ENCODE data around the gene PSD4. TPM values are rescaled to one million over a fixed set of nuclear protein-coding genes. Genes with fewer than 3 reads are reported as not detected.

The PSD4 gene
- total and polyA plus RNA-seq, 2 experiments from 2014 or later, result 15.1 to 26.5 TPM

- no peak for DNase-seq (ENCODE audit: low spot score)
- Histone ChIP-seq H3K4me1 (ENCODE audit: insufficient read depth) (peaks cover 24% of the 10 kb centered on the region), H3K9me2 (replicated peaks; ENCODE audit: insufficient read depth) (no peaks in the 10 kb centered on the region), H3K27me3 (no peaks in the 10 kb centered on the region), H2AFZ (no peak overlapping the region), H3K36me3 (replicated peaks; ENCODE audit: insufficient read depth, low read depth) (no peaks in the 10 kb centered on the region), H3K79me2 (peaks cover 18% of the 10 kb centered on the region), H4K20me1 (ENCODE audit: insufficient read depth, poor library complexity, severe bottlenecking) (no peaks in the 10 kb centered on the region), H3K27ac (peak overlapping the region; percentile 90), H3K4me3 (no peak overlapping the region), H3K4me2 (peak overlapping the region; percentile 97), H3K9me3 (ENCODE audit: low read depth) (no peaks in the 10 kb centered on the region)
- TF ChIP-seq EZH2phosphoT487 (IDR thresholded peaks at IDR 0.05; ENCODE audit: low read depth, severe bottlenecking, unreplicated experiment), result no peak
- no peak for TF ChIP-seq EZH2 (IDR thresholded peaks at IDR 0.05; ENCODE audit: borderline replicate concordance)
- TF ChIP-seq CTCF (IDR thresholded peaks at IDR 0.05; ENCODE audit: poor library complexity), result no peak
- WGBS (ENCODE audit: low lambda C conversion rate, missing lambda C conversion rate), result 57% methylated on average over 4 of the region's 4 CpGs
Observed at GRCh38 chr2:113158884-113159553, 14.8 kb upstream of the PSD4 start.

DNA sequence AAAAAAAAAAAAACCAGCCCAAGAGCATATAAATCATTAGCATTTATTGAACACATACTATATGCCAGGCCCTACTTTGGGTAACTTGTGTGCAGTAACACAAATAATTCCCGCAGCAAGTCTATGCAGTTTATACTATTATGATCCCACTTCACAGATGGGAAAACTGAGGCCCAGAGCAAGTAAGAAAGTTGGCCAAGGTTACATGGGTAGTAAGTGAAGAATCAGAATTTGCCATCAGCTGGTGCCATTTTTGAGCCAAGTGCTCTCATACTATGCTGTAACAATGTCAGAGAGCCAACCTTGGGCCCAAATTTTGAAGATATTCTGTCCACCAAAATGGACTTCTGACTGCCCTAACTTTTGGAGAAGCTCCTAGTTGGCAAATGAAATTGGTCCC lies 13.5 kb upstream of the PSD4 start:
- no peaks in the 10 kb centered on the region for H3K27me3 ChIP-seq
- H3K9me2 ChIP-seq (replicated peaks; ENCODE audit: insufficient read depth), result no peaks in the 10 kb centered on the region
- H3K36me3 ChIP-seq (replicated peaks; ENCODE audit: insufficient read depth, low read depth), result no peaks in the 10 kb centered on the region
- H3K79me2 ChIP-seq, result peaks cover 18% of the 10 kb centered on the region
- WGBS (ENCODE audit: low lambda C conversion rate, missing lambda C conversion rate), result 100% methylated on average over 1 of the region's 1 CpG
- H3K4me2 ChIP-seq, result no peak overlapping the region
- no peak for TF ChIP-seq EZH2 (IDR thresholded peaks at IDR 0.05; ENCODE audit: borderline replicate concordance)
- no peak for TF ChIP-seq CTCF (IDR thresholded peaks at IDR 0.05; ENCODE audit: poor library complexity)
- TF ChIP-seq EZH2phosphoT487 (IDR thresholded peaks at IDR 0.05; ENCODE audit: low read depth, severe bottlenecking, unreplicated experiment), result no peak
- no peak overlapping the region for H3K4me3 ChIP-seq
- no peak for DNase-seq (ENCODE audit: low spot score)
- H3K27ac ChIP-seq, result no peak overlapping the region
- no peaks in the 10 kb centered on the region for H4K20me1 ChIP-seq (ENCODE audit: insufficient read depth, poor library complexity, severe bottlenecking)
- peaks cover 24% of the 10 kb centered on the region for H3K4me1 ChIP-seq (ENCODE audit: insufficient read depth)
- no peaks in the 10 kb centered on the region for H3K9me3 ChIP-seq (ENCODE audit: low read depth)
- H2AFZ ChIP-seq, result no peak overlapping the region

- H3K9me2 ChIP-seq (replicated peaks; ENCODE audit: insufficient read depth), result no peaks in the 10 kb centered on the region
- H3K9me3 ChIP-seq (ENCODE audit: low read depth), result no peaks in the 10 kb centered on the region
- WGBS (ENCODE audit: low lambda C conversion rate, missing lambda C conversion rate), result 91% methylated on average over 5 of the region's 5 CpGs
- H3K4me3 ChIP-seq, result no peak overlapping the region
- no peaks in the 10 kb centered on the region for H4K20me1 ChIP-seq (ENCODE audit: insufficient read depth, poor library complexity, severe bottlenecking)
- DNase-seq (ENCODE audit: low spot score), result no peak
- no peak overlapping the region for H3K4me2 ChIP-seq
- no peak overlapping the region for H2AFZ ChIP-seq
- H3K36me3 ChIP-seq (replicated peaks; ENCODE audit: insufficient read depth, low read depth), result no peaks in the 10 kb centered on the region
- H3K27me3 ChIP-seq, result no peaks in the 10 kb centered on the region
- H3K27ac ChIP-seq, result no peak overlapping the region
- TF ChIP-seq EZH2phosphoT487 (IDR thresholded peaks at IDR 0.05; ENCODE audit: low read depth, severe bottlenecking, unreplicated experiment), result no peak
- TF ChIP-seq EZH2 (IDR thresholded peaks at IDR 0.05; ENCODE audit: borderline replicate concordance), result no peak
- no peak for TF ChIP-seq CTCF (IDR thresholded peaks at IDR 0.05; ENCODE audit: poor library complexity)
- peaks cover 24% of the 10 kb centered on the region for H3K4me1 ChIP-seq (ENCODE audit: insufficient read depth)
- H3K79me2 ChIP-seq, result peaks cover 18% of the 10 kb centered on the region
Observed at GRCh38 chr2:113160962-113161361, 12.8 kb upstream of the PSD4 start.
